Measurements from ENCODE around the gene UGT2B17. TPM values are rescaled to one million over a fixed set of nuclear protein-coding genes. Genes with fewer than 3 reads are reported as not detected.
"Not testable (repeated sequence)": the region's sequence is repeated elsewhere in the genome, so short reads cannot be mapped to it uniquely, and the experiment has no call there.

Gene UGT2B17
- under 1 TPM in 1 of 3 donors, not detected in 2; 0.98 TPM for total RNA-seq

- Histone ChIP-seq H3K9me3 (no peaks in the 10 kb centered on the region), H3K4me3 (no peak within 1 kb of the TSS), H3K36me3 (no peaks in the 10 kb centered on the region), H3K27me3 (no peaks in the 10 kb centered on the region), H3K27ac (no peak within 1 kb of the TSS), H3K4me1 (no peaks in the 10 kb centered on the region)
- TF ChIP-seq POLR2A (IDR thresholded peaks at IDR 0.05) (no peak), POLR2AphosphoS5 (IDR thresholded peaks at IDR 0.05) (no peak), CTCF (IDR thresholded peaks at IDR 0.05) (no peak)
- intact Hi-C loops (cut with DNase I; ENCODE audit: low total_unique reads), result no loop called here
- no peak for DNase-seq (ENCODE audit: low spot score in 2 of 2)
These were observed at the start of gene UGT2B17 for GRCh38 chr4:68576272-68577125. UGT2B17 (minus strand) TSS chr4:68576322; CDS start chr4:68568484, 7,838 bp downstream.

GRCh38 chr4:68622731-68623130, 46.6 kb upstream of the UGT2B17 start:
- intact Hi-C loops (cut with DNase I; ENCODE audit: low total_unique reads); H3K4me1 ChIP-seq; H3K27ac ChIP-seq; H3K36me3 ChIP-seq; H3K9me3 ChIP-seq; H3K4me3 ChIP-seq; H3K27me3 ChIP-seq; DNase-seq (ENCODE audit: low spot score in 2 of 2): not testable (repeated sequence)

GRCh38 chr4:68617003-68617698, 41.0 kb upstream of the UGT2B17 start:
- no peak for TF ChIP-seq POLR2AphosphoS5 (IDR thresholded peaks at IDR 0.05)
- no peak for TF ChIP-seq POLR2A (IDR thresholded peaks at IDR 0.05)
- TF ChIP-seq CTCF (IDR thresholded peaks at IDR 0.05), result no peak
- Histone ChIP-seq H3K9me3 (no peaks in the 10 kb centered on the region), H3K27ac (no peak overlapping the region), H3K27me3 (no peaks in the 10 kb centered on the region), H3K4me3 (no peak overlapping the region), H3K36me3 (no peaks in the 10 kb centered on the region), H3K4me1 (no peaks in the 10 kb centered on the region)
- no peak for DNase-seq (ENCODE audit: low spot score in 2 of 2)
- intact Hi-C loops (cut with DNase I; ENCODE audit: low total_unique reads), result no loop called here

GRCh38 chr4:68615699-68616422, 39.7 kb upstream of the UGT2B17 start:
- TF ChIP-seq CTCF (IDR thresholded peaks at IDR 0.05), result no peak
- TF ChIP-seq POLR2A (IDR thresholded peaks at IDR 0.05), result no peak
- TF ChIP-seq POLR2AphosphoS5 (IDR thresholded peaks at IDR 0.05), result no peak
- DNase-seq (ENCODE audit: low spot score in 2 of 2), result no peak
- no peak overlapping the region for H3K27ac ChIP-seq
- H3K27me3 ChIP-seq, result no peaks in the 10 kb centered on the region
- H3K9me3 ChIP-seq, result no peaks in the 10 kb centered on the region
- H3K4me3 ChIP-seq, result no peak overlapping the region
- intact Hi-C loops (cut with DNase I; ENCODE audit: low total_unique reads), result no loop called here
- no peaks in the 10 kb centered on the region for H3K4me1 ChIP-seq
- no peaks in the 10 kb centered on the region for H3K36me3 ChIP-seq

GRCh38 chr4:68613752-68614151, 37.6 kb upstream of the UGT2B17 start:
- TF ChIP-seq CTCF (IDR thresholded peaks at IDR 0.05) (no peak), POLR2A (IDR thresholded peaks at IDR 0.05) (no peak), POLR2AphosphoS5 (IDR thresholded peaks at IDR 0.05) (no peak)
- Histone ChIP-seq H3K36me3 (no peaks in the 10 kb centered on the region), H3K4me3 (no peak overlapping the region), H3K4me1 (no peaks in the 10 kb centered on the region), H3K27ac (no peak overlapping the region), H3K9me3 (no peaks in the 10 kb centered on the region), H3K27me3 (no peaks in the 10 kb centered on the region)
- DNase-seq (ENCODE audit: low spot score in 2 of 2), result no peak
- intact Hi-C loops (cut with DNase I; ENCODE audit: low total_unique reads), result no loop called here
